NCI-H2171 (cell line): ENCODE measurements around the gene DIPK2A.

ENCODE experiments used
- DNase-seq: peaks from one replicate; lab custom pipeline; 2025; lab: John Stamatoyannopoulos, UW

The DIPK2A gene

GRCh38 chr3:143974271-143975238, 2.9 kb downstream of the DIPK2A start:
- DNase-seq = no peak

GRCh38 chr3:143975554-143976152, 4.0 kb downstream of the DIPK2A start:
- DNase-seq = no peak

GRCh38 chr3:143977341-143978262, 6.0 kb downstream of the DIPK2A start:
- DNase-seq = no peak

DNA sequence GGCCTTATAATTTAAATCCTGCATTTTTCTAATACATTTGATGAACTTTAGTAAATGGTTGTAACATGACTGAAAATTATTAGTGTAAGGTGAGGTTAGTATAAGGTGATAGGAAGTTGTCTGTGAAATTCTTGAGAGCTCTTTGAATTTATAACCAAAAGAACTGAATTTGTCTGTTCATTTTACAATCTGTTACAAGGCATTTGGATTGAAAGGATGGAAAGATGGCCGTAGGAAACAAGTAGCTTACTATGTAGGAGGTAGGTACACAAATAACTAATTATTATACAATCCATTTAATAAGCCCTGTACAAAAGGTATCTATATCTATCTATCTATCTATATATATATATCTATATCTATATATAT, 6.6 kb downstream of the DIPK2A start:
- no peak for DNase-seq

GRCh38 chr3:143979041-143979440, 7.4 kb downstream of the DIPK2A start:
- DNase-seq = no peak

- DNase-seq = no peak
Measured at GRCh38 chr3:143979813-143980212, 8.2 kb downstream of the DIPK2A start.

- DNase-seq = no peak
Measured at GRCh38 chr3:143988306-143988705, 16.7 kb downstream of the DIPK2A start.

- DNase-seq = no peak
Measured at GRCh38 chr3:143989461-143989860, 17.8 kb downstream of the DIPK2A start.

- no peak for DNase-seq
Measured at GRCh38 chr3:143991713-143992112, 20.1 kb downstream of the DIPK2A start.

DNA sequence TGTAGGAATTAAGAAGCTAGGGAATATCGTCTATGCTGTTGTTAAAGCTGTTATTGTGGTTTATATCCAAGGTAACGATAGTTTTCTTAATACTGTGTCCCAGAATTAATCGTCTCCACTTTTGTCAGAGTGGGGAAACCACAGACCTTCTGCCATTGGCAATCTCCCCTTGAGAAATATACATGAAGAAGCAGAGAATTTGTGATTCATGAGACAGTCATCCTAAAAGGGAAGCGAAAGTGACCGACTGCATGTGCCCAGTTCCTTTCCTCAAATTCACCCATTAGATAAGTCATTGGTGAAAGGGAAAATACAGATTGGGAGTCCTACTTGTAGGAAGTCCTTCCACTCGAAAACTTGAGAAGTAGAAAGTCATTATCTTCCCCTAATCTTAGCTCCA, 26.6 kb downstream of the DIPK2A start:
- DNase-seq = no peak

- no peak for DNase-seq
Measured at GRCh38 chr3:144003051-144003450, 31.4 kb downstream of the DIPK2A start.

- no peak for DNase-seq
Measured at GRCh38 chr3:144010371-144010770, 38.7 kb downstream of the DIPK2A start.

GRCh38 chr3:144011251-144011799, 39.7 kb downstream of the DIPK2A start:
- no peak for DNase-seq

GRCh38 chr3:144015133-144015532, 43.5 kb downstream of the DIPK2A start:
- DNase-seq = no peak

- DNase-seq = no peak
Measured at GRCh38 chr3:144018776-144019175, 47.2 kb downstream of the DIPK2A start.
